HG03469 (cell line): Measurements from ENCODE around the gene MAB21L2.
"Not testable (repeated sequence)": the region's sequence is repeated elsewhere in the genome, so short reads cannot be mapped to it uniquely, and the experiment has no call there.

Source experiments
- ATAC-seq: cut with Tn5 transposase; IDR thresholded peaks from one replicate; pipeline ENCODE4 v1.9.1; 2021; ENCODE audit warnings: mild to moderate bottlenecking, moderate library complexity, moderate number of reproducible peaks; ENCODE audit not compliant: unreplicated experiment

The MAB21L2 gene

DNA sequence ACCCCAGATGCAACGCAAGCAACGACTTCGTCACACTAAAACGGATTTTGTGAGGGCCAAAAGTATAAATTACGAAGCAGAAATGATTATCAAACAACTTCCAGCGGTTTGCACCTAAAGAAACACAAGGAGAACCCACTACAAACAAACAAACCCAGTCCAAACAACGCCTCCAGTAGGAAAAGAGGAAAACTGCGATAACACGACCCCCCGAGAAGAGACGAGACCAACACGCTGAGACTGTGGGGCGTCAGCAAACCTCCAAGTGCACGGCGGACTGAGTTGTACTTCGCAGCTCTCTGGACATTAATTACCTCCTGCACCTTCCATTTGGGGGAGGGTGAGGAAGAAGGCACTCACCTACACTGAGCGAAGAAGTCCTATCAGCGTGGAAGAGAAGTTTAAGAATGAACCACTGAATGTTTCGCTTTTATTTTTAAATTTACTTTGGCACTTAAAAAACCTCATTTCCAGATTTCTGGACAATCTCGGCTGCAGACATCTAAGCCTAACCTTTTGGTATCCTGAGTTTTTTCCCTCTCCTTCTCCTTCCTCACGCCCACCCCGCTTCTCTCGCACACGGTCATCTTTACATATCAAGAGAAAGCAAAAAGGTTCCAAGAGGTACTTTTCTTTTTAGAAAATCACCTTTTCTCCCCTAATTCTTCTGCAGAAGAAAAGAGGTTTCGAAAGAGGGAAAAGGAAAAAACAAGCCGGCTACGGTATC, at the start of gene MAB21L2:
Gene MAB21L2, plus strand, starts transcription at position 6 of the 727 bp plus-strand sequence. CDS start 879 bp downstream, outside the sequence.
- ATAC-seq, result no peak

- ATAC-seq, result no peak
Measured at GRCh38 chr4:150533673-150534072, 48.3 kb upstream of the MAB21L2 start.

DNA sequence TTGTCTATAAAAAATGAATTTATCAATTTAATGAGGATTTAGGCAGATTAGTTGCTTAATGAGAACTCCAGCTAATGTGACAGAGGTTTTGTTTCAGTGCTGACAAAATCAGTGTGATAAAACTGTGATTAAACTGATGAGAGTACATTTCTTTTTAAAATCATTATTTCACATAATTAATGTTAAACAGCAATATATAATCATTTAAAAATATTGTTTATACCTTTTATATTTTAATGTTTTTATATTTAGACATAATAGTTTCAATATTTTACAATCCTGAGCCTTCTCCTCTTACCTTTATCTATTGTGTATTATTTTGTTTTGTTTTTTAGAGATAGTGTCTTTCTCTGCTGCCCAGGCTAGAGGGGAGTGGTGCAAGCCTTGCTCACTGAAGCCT, 47.1 kb upstream of the MAB21L2 start:
- no peak for ATAC-seq

DNA sequence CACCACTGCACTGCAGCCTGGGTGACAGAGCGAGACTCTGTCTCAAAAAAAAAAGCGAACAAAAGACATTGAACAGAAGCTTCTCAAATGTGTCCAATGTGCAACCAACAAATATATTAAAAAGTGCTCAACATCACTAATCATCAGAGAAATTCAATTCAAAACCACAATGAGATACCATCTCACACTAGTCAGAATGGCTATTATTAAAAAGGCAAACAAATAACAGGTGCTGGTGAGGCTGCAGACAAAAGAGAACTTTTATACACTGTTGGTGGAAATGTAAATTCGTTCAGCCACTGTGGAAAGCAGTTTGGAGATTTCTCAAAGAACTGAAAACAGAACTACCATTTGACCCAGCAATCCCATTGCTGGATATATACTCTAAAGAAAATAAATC, 44.0 kb upstream of the MAB21L2 start:
- ATAC-seq, result not testable (repeated sequence)

DNA sequence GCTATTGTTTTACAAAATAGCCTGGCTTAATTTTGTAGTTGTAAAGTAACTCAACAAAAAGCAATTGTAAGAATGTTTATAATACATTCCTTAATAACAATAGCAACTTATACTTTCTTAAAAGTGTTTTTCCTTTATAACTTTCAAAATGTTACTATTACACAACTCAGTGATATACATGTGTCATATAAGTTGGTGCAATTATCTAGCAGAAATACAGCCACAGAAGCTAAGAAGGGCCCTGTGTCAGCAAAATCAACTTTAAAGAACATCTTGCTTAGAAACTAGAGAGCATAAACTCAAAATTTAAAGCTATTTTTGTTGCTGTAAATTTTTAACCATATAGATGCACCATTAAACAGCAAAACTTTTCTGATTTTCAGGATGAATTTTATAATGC, 41.4 kb upstream of the MAB21L2 start:
- ATAC-seq, result no peak

DNA sequence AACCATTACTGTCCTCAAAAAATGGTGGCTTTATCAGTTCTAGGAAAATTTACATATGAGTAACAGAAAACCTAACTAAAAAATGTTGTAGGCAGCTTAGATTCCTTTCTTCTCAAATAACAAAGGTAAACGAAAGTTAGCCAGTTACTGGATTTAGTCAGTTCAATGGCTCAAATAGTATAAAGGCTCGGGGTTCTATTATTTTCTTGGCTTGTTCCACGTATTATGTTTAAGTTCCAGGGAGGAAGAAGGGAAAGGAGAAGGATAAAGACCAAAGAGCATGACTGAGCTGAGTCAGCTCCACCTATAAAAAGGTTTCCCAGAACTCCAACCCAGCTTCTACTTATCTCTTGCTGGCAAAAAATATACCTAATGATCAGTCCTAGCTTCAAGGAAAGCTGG, 41.0 kb upstream of the MAB21L2 start:
- ATAC-seq, result no peak

GRCh38 chr4:150541681-150542080, 40.3 kb upstream of the MAB21L2 start:
- no peak for ATAC-seq

DNA sequence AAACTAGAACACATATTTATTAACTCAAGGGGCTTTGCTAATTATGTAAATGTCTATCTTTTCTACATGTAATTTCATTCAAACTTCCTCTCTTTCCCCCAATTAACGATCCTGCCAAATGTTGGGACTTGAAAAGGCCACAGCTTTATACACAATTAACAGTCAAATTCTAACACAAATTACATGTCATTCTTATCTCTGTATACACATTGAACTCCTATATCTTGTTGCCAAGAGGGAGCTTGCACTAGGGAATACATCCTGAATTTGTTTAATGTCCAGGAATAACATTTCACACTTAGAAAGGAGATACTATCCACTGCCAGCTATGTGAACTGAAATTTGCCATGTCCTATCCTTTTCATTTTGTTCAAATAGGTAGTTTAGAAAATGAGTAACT, 38.9 kb upstream of the MAB21L2 start:
- ATAC-seq, result no peak

- no peak for ATAC-seq
Measured at GRCh38 chr4:150546286-150546685, 35.7 kb upstream of the MAB21L2 start.

GRCh38 chr4:150547154-150547838, 34.7 kb upstream of the MAB21L2 start:
- no peak for ATAC-seq

DNA sequence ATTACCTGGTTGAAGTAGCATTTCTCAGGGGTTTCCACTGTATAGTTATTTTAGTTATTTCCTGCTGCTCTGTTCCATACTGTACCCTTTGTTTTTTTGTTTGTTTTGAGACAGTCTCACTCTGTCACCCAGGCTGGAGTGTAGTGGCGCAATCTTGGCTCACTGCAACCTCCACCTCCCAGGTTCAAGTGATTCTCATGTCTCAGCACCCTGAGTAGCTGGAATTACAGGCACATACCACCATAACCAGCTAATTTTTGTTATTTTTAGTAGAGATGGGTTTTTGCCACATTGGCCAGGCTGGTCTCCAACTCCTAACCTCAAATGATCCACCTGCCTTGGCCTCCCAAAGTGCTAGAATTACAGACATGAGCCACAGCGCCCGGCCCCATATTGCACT, 24.1 kb upstream of the MAB21L2 start:
- ATAC-seq, result not testable (repeated sequence)

- no peak for ATAC-seq
Measured at GRCh38 chr4:150561143-150561737, 20.7 kb upstream of the MAB21L2 start.

DNA sequence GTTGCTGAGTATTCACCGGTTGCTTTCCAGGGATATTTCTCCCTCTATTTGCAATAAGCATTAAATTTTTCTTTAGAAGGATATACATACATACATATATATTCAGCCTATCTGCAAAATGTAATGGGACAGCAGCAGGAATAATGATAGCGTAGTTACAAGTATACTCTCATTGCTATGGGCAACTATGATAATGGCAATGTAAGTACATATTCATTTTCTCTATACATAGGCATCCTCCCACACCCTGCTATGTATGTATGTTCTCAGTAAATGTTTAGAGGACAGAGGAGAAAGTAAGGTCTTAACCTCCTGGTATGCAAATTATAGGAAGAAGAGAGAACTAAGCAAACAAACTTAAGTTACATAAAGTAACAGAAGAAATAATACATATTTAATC, 19.7 kb upstream of the MAB21L2 start:
- no peak for ATAC-seq

- no peak for ATAC-seq
Measured at GRCh38 chr4:150562751-150563150, 19.2 kb upstream of the MAB21L2 start.

DNA sequence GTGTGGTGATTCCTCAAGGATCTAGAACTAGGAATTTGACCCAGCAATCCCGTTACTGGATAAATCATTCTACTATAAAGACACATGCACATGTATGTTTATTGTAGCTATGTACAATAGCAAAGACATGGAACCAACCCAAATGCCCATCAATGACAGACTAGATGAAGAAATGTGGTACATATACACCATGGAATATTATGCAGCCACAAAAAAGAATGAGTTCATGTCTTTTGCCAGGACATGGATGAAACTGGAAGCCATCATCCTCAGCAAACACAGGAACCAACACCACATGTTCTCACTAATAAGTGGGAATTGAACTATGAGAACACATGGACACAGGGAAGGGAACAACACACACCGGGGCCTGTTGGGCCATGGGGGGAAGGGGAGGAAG, 17.0 kb upstream of the MAB21L2 start:
- ATAC-seq, result not testable (repeated sequence)

GRCh38 chr4:150567070-150567469, 14.9 kb upstream of the MAB21L2 start:
- ATAC-seq, result no peak

DNA sequence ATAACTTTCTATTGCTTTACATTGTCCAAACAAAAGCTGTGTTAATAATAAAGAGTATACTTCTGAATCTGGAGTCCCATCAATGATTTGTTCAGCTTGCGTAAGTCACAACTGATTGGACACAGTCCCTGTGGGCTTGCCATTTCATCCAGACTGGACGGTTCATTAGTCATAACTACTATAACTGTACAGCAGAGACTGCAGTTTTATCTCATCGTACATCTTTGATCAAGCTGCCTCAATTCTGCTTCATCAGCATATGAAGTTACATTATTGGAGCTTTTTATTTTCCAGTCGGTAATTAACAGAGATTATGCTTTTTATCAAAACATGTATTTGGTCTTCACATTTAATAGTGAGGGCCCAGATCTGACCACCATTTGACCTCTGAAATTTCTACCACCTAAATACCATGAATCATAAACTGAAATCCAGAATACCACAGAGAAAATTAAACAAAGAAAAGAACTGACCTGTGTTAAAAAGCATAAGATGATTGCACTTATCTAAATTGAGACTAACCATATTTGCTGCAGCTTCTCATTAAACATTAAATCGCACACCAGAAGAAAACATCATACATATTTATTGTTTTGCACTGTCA, 12.5 kb upstream of the MAB21L2 start:
- ATAC-seq, result no peak

DNA sequence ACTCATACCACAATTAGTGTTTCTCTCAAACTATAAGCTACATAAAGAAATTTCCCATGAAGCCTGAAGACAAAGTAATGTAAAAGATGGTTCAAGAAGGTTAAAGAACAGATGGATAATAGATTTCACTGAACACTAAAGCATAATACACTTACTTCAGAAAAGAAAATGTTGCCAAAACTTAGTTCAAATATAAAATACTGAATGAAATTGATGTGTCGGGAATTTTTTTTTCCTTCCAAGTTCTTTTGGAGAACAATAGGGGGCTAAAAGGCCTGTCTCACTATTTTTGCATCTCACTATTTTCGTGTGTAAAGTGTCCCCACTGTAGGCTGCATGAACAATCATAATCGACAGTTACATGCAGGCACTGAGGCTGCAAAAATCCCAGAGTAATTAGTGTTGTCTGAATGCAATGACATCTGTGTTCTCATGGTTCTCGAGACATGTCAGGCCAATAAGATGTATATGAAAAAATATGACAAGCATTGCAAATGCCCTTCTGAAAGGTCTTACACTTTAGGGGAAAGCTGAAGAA, 11.9 kb upstream of the MAB21L2 start:
- ATAC-seq, result no peak

GRCh38 chr4:150570862-150571261, 11.1 kb upstream of the MAB21L2 start:
- ATAC-seq, result no peak

GRCh38 chr4:150572704-150573504, 9.0 kb upstream of the MAB21L2 start:
- no peak for ATAC-seq

DNA sequence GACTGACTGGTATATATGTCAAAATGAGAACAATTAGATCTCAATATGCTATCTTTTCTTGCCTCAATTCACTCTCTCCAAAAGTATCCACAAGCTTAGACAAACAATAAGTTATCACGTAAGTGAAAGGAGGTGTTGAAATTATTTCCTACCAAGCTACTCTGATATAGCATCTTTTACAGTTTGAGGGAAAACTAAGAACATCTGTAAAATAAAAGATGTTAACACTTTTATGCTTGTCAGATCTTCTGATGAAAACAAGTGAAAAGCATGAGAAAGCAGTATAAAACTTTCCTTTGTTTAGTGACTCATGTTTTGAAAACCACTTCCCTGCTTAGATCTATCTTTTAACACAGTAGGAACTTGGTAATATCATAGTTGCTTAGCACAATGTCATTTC, 8.4 kb upstream of the MAB21L2 start:
- no peak for ATAC-seq
